K562 (cell line): ENCODE measurements around the gene TRAF3IP3. TPM values are rescaled to one million over a fixed set of nuclear protein-coding genes. Genes with fewer than 3 reads are reported as not detected.

Experiments used
- CEBPG ChIP-seq, 3 experiments: fragments of 200-800 bp in 1 of 3; sonication (Bioruptor generic) in 1 of 3; sonication (generic) in 1 of 3; formaldehyde crosslinking in 1 of 3; IDR thresholded peaks in 2 of 3; conservative IDR thresholded peaks in 1 of 3; 2 replicates each; pipeline versions ENCODE4 v1.6.1 to v1.8.0; 2016 to 2022; ENCODE audit warnings: missing compliant biosample characterization in 2 of 3, missing genetic modification characterization in 2 of 3, mild to moderate bottlenecking in 1 of 3, missing genetic modification reagents in 1 of 3
- EP400 ChIP-seq: fragments of 450-650 bp; IDR thresholded peaks from 2 replicates; pipeline ENCODE4 v1.6.1; 2017; ENCODE audit warnings: antibody characterized with exemption, mild to moderate bottlenecking, moderate library complexity
- GTF2B ChIP-seq: IDR thresholded peaks from 2 replicates; pipeline ENCODE4 v1.6.1; 2011; ENCODE audit not compliant: insufficient read length; ENCODE audit errors: extremely low read depth
- NFRKB ChIP-seq: fragments of 450-650 bp; IDR thresholded peaks from 2 replicates; pipeline ENCODE4 v1.6.1; 2016; ENCODE audit warnings: low read depth
- POLR2B ChIP-seq: fragments of 450-650 bp; IDR thresholded peaks from 2 replicates; pipeline ENCODE4 v1.6.1; 2018; ENCODE audit warnings: low read depth; ENCODE audit not compliant: partially characterized antibody
- PRPF4 ChIP-seq: fragments of 200-400 bp; formaldehyde crosslinking; IDR thresholded peaks from one replicate; pipeline ENCODE4 v1.6.1; 2017; ENCODE audit warnings: low read length, low read depth, mild to moderate bottlenecking; ENCODE audit not compliant: insufficient read depth, poor library complexity, severe bottlenecking
- RFX1 ChIP-seq: fragments of 450-650 bp; IDR thresholded peaks from 2 replicates; pipeline ENCODE4 v1.6.1; 2016; ENCODE audit warnings: mild to moderate bottlenecking, moderate library complexity
- SIN3A ChIP-seq, 2 experiments: fragments of 150-350 bp in 1 of 2; IDR thresholded peaks; 2 replicates each; pipeline ENCODE4 v1.6.1; 2011 to 2016; ENCODE audit warnings: borderline replicate concordance in 2 of 2, low read depth in 2 of 2, low read length in 2 of 2, mild to moderate bottlenecking in 2 of 2, moderate library complexity in 2 of 2; ENCODE audit not compliant: control insufficient read depth in 1 of 2
- SNIP1 ChIP-seq: fragments of 450-650 bp; IDR thresholded peaks from 2 replicates; pipeline ENCODE4 v1.7.1; 2017; ENCODE audit warnings: low read depth, mild to moderate bottlenecking
- SUPT5H ChIP-seq: fragments of 450-650 bp; IDR thresholded peaks from 2 replicates; pipeline ENCODE4 v1.6.1; 2016
- TAF1 ChIP-seq: IDR thresholded peaks from 2 replicates; pipeline ENCODE4 v1.6.1; 2011; ENCODE audit warnings: mild to moderate bottlenecking, low read length, moderate library complexity; ENCODE audit not compliant: insufficient read depth, control insufficient read depth, severe bottlenecking; ENCODE audit errors: extremely low read depth
- THRB ChIP-seq: fragments of 450-650 bp; formaldehyde crosslinking; conservative IDR thresholded peaks from 2 replicates; pipeline ENCODE4 v1.4.0; 2022; ENCODE audit warnings: mild to moderate bottlenecking, missing genetic modification characterization
- WHSC1 ChIP-seq: IDR thresholded peaks from one replicate; pipeline ENCODE4 v1.6.1; 2012; ENCODE audit warnings: low read length, control low read depth, inconsistent platforms
- YBX1 ChIP-seq: fragments of 450-650 bp; IDR thresholded peaks from 2 replicates; pipeline ENCODE4 v1.7.1; 2016; ENCODE audit warnings: mild to moderate bottlenecking
- ZNF318 ChIP-seq, 2 experiments: fragments of 450-650 bp; IDR thresholded peaks; 2 replicates each; pipeline ENCODE4 v1.6.1; 2016; ENCODE audit warnings: mild to moderate bottlenecking in 2 of 2, borderline replicate concordance in 1 of 2, low read depth in 1 of 2, moderate library complexity in 1 of 2
- ZNF778 ChIP-seq: fragments of 450-650 bp; formaldehyde crosslinking; IDR thresholded peaks from 2 replicates; pipeline ENCODE4 v1.4.0; 2020; ENCODE audit warnings: mild to moderate bottlenecking, moderate library complexity
- polyA plus RNA-seq, 8 experiments: library from polyadenylated mRNA; depleted of rRNA in 4 of 8; stranded (reverse) in 5 of 8; unstranded in 3 of 8; fragments of >200 nt; fragmentation: Nextera tagmentation in 2 of 8; fragmentation: Illumina TruSeq in 1 of 8; extraction: Ambion mirVana in 2 of 8; extraction: Trizol in 1 of 8; gene quantifications; 2 replicates each; pipeline versions ENCODE4 v1.2.1 to v1.2.3, GENCODE V29; 2011 to 2014; ENCODE audit warnings: inconsistent platforms in 1 of 8, missing spikeins in 1 of 8
- total RNA-seq, 7 experiments: library from RNA; depleted of rRNA in 6 of 7; stranded (reverse); fragments of >200 nt in 6 of 7; fragmentation: Illumina TruSeq in 2 of 7; extraction: Trizol in 2 of 7; gene quantifications; 2 replicates each; pipeline versions ENCODE4 v1.2.1 to v1.2.3, GENCODE V29; 2011 to 2021; ENCODE audit warnings: low replicate concordance in 1 of 7

Gene TRAF3IP3
- total and polyA plus RNA-seq, 9 of the 15 experiments (the other 6 are each of a cell fraction or from before 2014, with no cell fraction given) = 0.06 to 1.1 (median 0.31) TPM

- TF ChIP-seq GTF2B = no peak
- TF ChIP-seq ZNF318 (IDR thresholded peaks at IDR 0.05; ENCODE audit: borderline replicate concordance in 1 of 2, low read depth in 1 of 2) = no peak
- TF ChIP-seq SIN3A (IDR thresholded peaks at IDR 0.05; ENCODE audit: borderline replicate concordance in 2 of 2, control insufficient read depth in 1 of 2, low read depth in 2 of 2, low read length in 2 of 2) = no peak
- TF ChIP-seq TAF1 = no peak
- TF ChIP-seq POLR2B = no peak
- no peak for TF ChIP-seq CEBPG (CRISPR knock-in tag; IDR thresholded peaks at IDR 0.05)
- no peak for TF ChIP-seq CEBPG (tag; conservative IDR thresholded peaks at IDR 0.05 in 1 of 2, IDR thresholded peaks at IDR 0.05 in 1 of 2)
- no peak for TF ChIP-seq NFRKB
- TF ChIP-seq YBX1 = no peak
- TF ChIP-seq THRB (CRISPR knock-in tag) = 0 out of 2 replicates have a peak, but pooled peaks have one; percentile 4
- TF ChIP-seq PRPF4 = no peak
- no peak for TF ChIP-seq SNIP1
- no peak; the same call in 1 of the 2 replicates for TF ChIP-seq EP400
- TF ChIP-seq RFX1 = no peak
- TF ChIP-seq WHSC1 = no peak
- TF ChIP-seq SUPT5H = no peak
- TF ChIP-seq ZNF778 (CRISPR knock-in tag) = no peak
These were observed 8.1 kb upstream of the TRAF3IP3 start (continued) for GRCh38 chr1:209747580-209748262.
